GM18499 (cell line): ENCODE results near the gene HIVEP2.

Source experiments
- ATAC-seq: cut with Tn5 transposase; IDR thresholded peaks from one replicate; pipeline ENCODE4 v1.9.1; 2021; ENCODE audit warnings: moderate number of reproducible peaks; ENCODE audit not compliant: insufficient read depth, unreplicated experiment

The HIVEP2 gene

GRCh38 chr6:142721215-142721920, 223.6 kb downstream of the HIVEP2 start:
- ATAC-seq: no peak

- no peak for ATAC-seq
These were observed 226.2 kb downstream of the HIVEP2 start for GRCh38 chr6:142718667-142719191.

- ATAC-seq: no peak
These were observed 228.9 kb downstream of the HIVEP2 start for GRCh38 chr6:142716097-142716496.

DNA sequence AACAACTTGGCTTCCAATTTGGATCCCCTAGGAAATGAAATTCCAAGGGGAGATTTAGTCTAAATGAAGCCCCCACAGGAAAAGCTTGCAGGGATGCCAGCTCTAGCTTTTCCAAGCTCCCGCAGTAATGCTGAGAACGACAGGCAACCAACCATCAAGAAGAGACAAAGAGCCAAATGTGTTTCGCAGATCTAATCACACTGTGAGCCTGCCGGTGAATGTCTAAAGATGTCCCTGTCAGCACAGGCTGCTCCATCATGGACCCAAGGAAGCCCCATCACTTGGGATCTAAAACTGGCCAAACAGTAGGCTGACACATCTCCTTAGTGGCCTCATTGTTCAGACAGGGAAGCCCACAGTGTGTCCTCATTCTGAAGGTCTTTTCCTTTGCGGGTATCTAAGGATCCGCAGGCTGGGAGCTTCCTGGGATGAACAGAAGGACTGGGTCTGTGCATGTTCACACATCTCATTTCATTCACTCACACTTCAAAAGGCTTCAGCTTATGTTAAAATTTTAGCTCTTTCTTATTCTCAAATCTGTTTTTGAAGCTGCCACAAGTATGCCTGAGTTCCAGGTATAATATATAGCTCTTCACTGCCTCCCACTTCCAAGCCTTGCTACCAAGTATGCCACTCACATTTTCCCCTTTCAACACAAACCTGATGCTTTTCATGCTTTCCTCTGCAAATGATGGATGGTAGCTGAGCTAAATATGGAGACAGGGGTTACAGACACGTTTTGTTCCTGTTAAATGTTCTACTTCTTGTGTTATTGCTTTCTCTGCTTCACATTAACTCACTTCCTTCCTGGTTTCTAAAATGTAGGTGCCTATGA, 229.8 kb downstream of the HIVEP2 start:
- no peak for ATAC-seq

- ATAC-seq: no peak
These were observed 231.0 kb downstream of the HIVEP2 start for GRCh38 chr6:142713959-142714358.

- ATAC-seq: no peak
These were observed 232.7 kb downstream of the HIVEP2 start for GRCh38 chr6:142712231-142712630.

- ATAC-seq: no peak
These were observed 236.3 kb downstream of the HIVEP2 start for GRCh38 chr6:142708651-142709050.

- no peak for ATAC-seq
These were observed 237.7 kb downstream of the HIVEP2 start for GRCh38 chr6:142707255-142707654.

DNA sequence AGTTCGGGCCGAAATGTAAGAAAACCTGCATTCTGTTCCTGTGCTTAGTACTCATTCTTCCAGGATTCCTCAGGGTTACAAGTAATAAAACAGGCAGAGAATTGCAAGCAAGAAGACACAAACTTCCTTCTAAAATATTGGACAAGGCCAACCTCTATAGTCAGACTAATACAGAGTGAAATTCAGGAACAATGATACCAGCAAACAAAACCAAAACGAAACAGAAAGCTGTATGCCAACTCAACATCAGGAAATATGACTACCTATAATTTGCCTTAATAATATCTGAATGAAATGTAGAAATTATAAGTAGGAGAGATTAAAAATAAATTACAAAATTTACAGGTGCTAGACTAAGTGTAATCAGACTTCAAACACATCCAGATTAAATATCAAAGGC, 238.8 kb downstream of the HIVEP2 start:
- no peak for ATAC-seq

- ATAC-seq: no peak
These were observed 239.9 kb downstream of the HIVEP2 start for GRCh38 chr6:142705054-142705453.

GRCh38 chr6:142702501-142703460, 242.2 kb downstream of the HIVEP2 start:
- ATAC-seq: no peak
